Loucy (cell line): ENCODE measurements around the gene RAD50.

Experiments
- H2AFZ ChIP-seq: fragments of 200-600 bp; sonication (generic); 2 replicates; pipeline ENCODE4 v1.6.0; 2016; ENCODE audit warnings: antibody characterized with exemption, mild to moderate bottlenecking, low read length, moderate library complexity
- H3F3A ChIP-seq: fragments of 200-600 bp; 2 replicates; pipeline ENCODE4 v1.6.0; 2016; ENCODE audit warnings: antibody characterized with exemption, low read depth, mild to moderate bottlenecking
- H3K27me3 ChIP-seq: fragments of 200-600 bp; sonication (generic); 2 replicates; pipeline ENCODE4 v1.6.1; 2014; ENCODE audit warnings: low read length, mild to moderate bottlenecking; ENCODE audit not compliant: insufficient read depth, poor library complexity, severe bottlenecking
- H3K36me3 ChIP-seq: fragments of 200-600 bp; sonication (generic); 2 replicates; pipeline ENCODE4 v1.6.1; 2016; ENCODE audit warnings: low read length; ENCODE audit not compliant: insufficient read depth
- H3K4me1 ChIP-seq: fragments of 200-600 bp; sonication (generic); 2 replicates; pipeline ENCODE4 v1.5.1; 2014; ENCODE audit warnings: low read length, mild to moderate bottlenecking; ENCODE audit not compliant: insufficient read depth, poor library complexity, severe bottlenecking
- H3K4me2 ChIP-seq: fragments of 200-600 bp; sonication (generic); 2 replicates; pipeline ENCODE4 v1.6.0; 2014; ENCODE audit warnings: antibody characterized with exemption, low read length, low read depth, mild to moderate bottlenecking; ENCODE audit not compliant: poor library complexity, severe bottlenecking
- H3K4me3 ChIP-seq: fragments of 200-600 bp; sonication (generic); 2 replicates; pipeline ENCODE4 v1.5.1; 2014; ENCODE audit warnings: low read length, mild to moderate bottlenecking, mixed read lengths; ENCODE audit not compliant: poor library complexity, severe bottlenecking
- H3K79me2 ChIP-seq: fragments of 200-600 bp; sonication (generic); 2 replicates; pipeline ENCODE4 v1.6.1; 2014; ENCODE audit warnings: low read length; ENCODE audit not compliant: insufficient read depth
- H3K9ac ChIP-seq: fragments of 200-600 bp; sonication (generic); 2 replicates; pipeline ENCODE4 v1.6.0; 2014; ENCODE audit warnings: mild to moderate bottlenecking, low read depth, low read length, moderate library complexity; ENCODE audit not compliant: poor library complexity, severe bottlenecking
- H3K9me2 ChIP-seq: fragments of 200-600 bp; sonication (generic); replicated peaks from 2 replicates; pipeline ENCODE4 v1.6.1; 2016; ENCODE audit warnings: low read depth, low read length, mixed read lengths
- H3K9me3 ChIP-seq: fragments of 200-600 bp; sonication (generic); 2 replicates; pipeline ENCODE4 v1.6.1; 2014; ENCODE audit warnings: mild to moderate bottlenecking, antibody characterized with exemption, low read length, low read depth; ENCODE audit not compliant: insufficient read depth
- H4K20me1 ChIP-seq: fragments of 200-600 bp; sonication (generic); 2 replicates; pipeline ENCODE4 v1.6.0; 2014; ENCODE audit warnings: antibody characterized with exemption, low read length, mild to moderate bottlenecking; ENCODE audit not compliant: insufficient read depth, poor library complexity, severe bottlenecking
- EZH2phosphoT487 ChIP-seq: fragments of 200-600 bp; IDR thresholded peaks from 2 replicates; pipeline ENCODE4 v1.6.1; 2018; ENCODE audit warnings: antibody characterized with exemption, mild to moderate bottlenecking, moderate library complexity, borderline replicate concordance
- TF ChIP-seq, protein P1 (sequence below): fragments of 200-600 bp; sonication (generic); conservative IDR thresholded peaks from 2 replicates; pipeline ENCODE4 v1.5.1; 2014; ENCODE audit warnings: mild to moderate bottlenecking, antibody characterized with exemption, low read length

The RAD50 gene

DNA sequence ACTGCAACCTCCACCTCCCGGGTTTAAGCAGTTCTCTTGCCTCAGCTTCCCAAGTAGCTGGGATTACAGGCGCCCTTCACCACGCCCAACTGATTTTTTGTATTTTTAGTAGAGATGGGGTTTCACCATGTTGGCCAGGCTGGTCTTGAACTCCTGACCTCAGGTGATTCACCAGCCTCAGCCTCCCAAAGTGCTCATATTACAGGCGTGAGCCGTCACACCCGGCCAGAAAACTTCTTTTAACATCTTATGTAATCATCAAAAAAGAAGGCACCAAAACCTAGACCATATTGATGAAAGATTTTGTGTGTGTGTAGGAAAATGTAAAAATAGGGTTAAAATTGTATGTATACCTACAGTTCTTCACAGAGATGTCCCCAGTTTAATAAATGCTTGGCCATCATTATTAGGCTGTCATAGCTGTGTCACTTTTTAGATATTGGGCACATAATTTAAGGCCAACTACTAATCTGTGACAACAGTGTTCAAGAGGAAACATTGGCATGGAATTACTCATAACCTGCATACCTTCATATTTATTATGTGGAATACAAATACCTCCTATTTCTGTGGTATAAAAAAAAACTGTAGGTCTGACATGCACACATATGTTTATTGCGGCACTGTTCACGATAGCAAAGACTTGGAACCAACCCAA, 44.4 kb downstream of the RAD50 start:
- Histone ChIP-seq H3K4me3 (no peak overlapping the region), H3F3A (no peaks in the 10 kb centered on the region), H3K9me2 (no peaks in the 10 kb centered on the region), H3K27me3 (no peaks in the 10 kb centered on the region), H3K79me2 (no peaks in the 10 kb centered on the region), H3K9ac (no peak overlapping the region), H3K4me2 (no peak overlapping the region), H2AFZ (no peak overlapping the region), H3K9me3 (no peaks in the 10 kb centered on the region), H4K20me1 (no peaks in the 10 kb centered on the region), H3K4me1 (no peaks in the 10 kb centered on the region), H3K36me3 (peaks cover 15% of the 10 kb centered on the region; the same call in 1 of the 2 replicates)
- TF ChIP-seq, protein P1, sequence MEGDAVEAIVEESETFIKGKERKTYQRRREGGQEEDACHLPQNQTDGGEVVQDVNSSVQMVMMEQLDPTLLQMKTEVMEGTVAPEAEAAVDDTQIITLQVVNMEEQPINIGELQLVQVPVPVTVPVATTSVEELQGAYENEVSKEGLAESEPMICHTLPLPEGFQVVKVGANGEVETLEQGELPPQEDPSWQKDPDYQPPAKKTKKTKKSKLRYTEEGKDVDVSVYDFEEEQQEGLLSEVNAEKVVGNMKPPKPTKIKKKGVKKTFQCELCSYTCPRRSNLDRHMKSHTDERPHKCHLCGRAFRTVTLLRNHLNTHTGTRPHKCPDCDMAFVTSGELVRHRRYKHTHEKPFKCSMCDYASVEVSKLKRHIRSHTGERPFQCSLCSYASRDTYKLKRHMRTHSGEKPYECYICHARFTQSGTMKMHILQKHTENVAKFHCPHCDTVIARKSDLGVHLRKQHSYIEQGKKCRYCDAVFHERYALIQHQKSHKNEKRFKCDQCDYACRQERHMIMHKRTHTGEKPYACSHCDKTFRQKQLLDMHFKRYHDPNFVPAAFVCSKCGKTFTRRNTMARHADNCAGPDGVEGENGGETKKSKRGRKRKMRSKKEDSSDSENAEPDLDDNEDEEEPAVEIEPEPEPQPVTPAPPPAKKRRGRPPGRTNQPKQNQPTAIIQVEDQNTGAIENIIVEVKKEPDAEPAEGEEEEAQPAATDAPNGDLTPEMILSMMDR = no peak
- no peak for TF ChIP-seq EZH2phosphoT487

- Histone ChIP-seq H3K9ac (no peak overlapping the region), H3K9me2 (no peaks in the 10 kb centered on the region), H3K27me3 (no peaks in the 10 kb centered on the region), H3K9me3 (no peaks in the 10 kb centered on the region), H3K36me3 (peaks cover 5% of the 10 kb centered on the region), H3K79me2 (no peaks in the 10 kb centered on the region), H2AFZ (no peak overlapping the region), H3K4me3 (no peak overlapping the region), H4K20me1 (no peaks in the 10 kb centered on the region), H3K4me1 (no peaks in the 10 kb centered on the region), H3K4me2 (no peak overlapping the region), H3F3A (no peaks in the 10 kb centered on the region)
- TF ChIP-seq, protein P1 = no peak
- TF ChIP-seq EZH2phosphoT487 = no peak
Measured at GRCh38 chr5:132607095-132607494, 50.3 kb downstream of the RAD50 start.

DNA sequence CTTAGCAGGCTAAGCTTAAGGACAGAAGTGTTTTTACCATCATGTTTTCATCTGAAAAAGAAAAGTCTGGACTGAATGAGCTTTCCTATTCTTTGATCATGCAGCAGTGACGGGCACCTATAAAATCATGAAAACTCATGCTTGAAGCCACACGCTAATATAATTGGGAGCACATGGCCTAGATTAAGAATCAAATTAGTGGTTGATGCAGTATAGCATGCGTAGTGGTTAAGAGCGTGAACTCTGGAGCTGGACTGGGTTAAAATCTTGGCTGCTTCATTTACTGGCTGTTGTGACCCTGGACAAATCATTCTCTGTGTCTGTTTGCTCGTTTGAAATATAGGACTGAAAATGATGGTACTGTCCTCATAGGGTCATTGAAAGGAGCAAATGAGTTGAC, 51.3 kb downstream of the RAD50 start:
- H3K27me3 ChIP-seq = no peaks in the 10 kb centered on the region
- H4K20me1 ChIP-seq = no peaks in the 10 kb centered on the region
- no peaks in the 10 kb centered on the region for H3K79me2 ChIP-seq
- H3K4me2 ChIP-seq = no peak overlapping the region
- no peak for TF ChIP-seq EZH2phosphoT487
- TF ChIP-seq, protein P1 = no peak
- H3K9me2 ChIP-seq = no peaks in the 10 kb centered on the region
- H3K4me1 ChIP-seq = no peaks in the 10 kb centered on the region
- no peaks in the 10 kb centered on the region for H3K9me3 ChIP-seq
- H3F3A ChIP-seq = no peaks in the 10 kb centered on the region
- peaks cover 6% of the 10 kb centered on the region for H3K36me3 ChIP-seq
- H2AFZ ChIP-seq = no peak overlapping the region
- no peak overlapping the region for H3K9ac ChIP-seq
- no peak overlapping the region for H3K4me3 ChIP-seq
